HepG2 (cell line): ENCODE results near the gene GRIK3. TPM values are rescaled to one million over a fixed set of nuclear protein-coding genes. Genes with fewer than 3 reads are reported as not detected.

Source experiments
- ATAC-seq: fragments of 200-7000 bp; cut with Tn5 transposase; 3 replicates; pipeline ENCODE4 v1.9.1; 2020; ENCODE audit warnings: mild to moderate bottlenecking, moderate library complexity
- BruUV-seq: library from RNA; stranded (reverse); fragments of 400-500 nt; replicated peaks from 2 replicates; lab custom pipeline; 2021; lab: Mats Ljungman, UMichigan
- CTCF ChIA-PET: fragments of 300-600 bp; formaldehyde crosslinking; extraction: SDS; loops from one replicate; lab custom pipeline; 2021; ENCODE audit warnings: low total read pairs, inconsistent platforms, low intra/inter-chr PET ratio; lab: Yijun Ruan, JAX
- POLR2A ChIA-PET: fragments of 350-600 bp; sonication (Branson Sonifier 250); formaldehyde crosslinking; loops from one replicate; lab custom pipeline; 2020; ENCODE audit warnings: antibody characterized with exemption, inconsistent platforms; lab: Yijun Ruan, JAX
- DNase-seq: peaks from one replicate; pipeline ENCODE4 v3.0.0-alpha.2; 2015; ENCODE audit warnings: low spot score
- FAIRE-seq: peaks from 3 replicates; lab custom pipeline; 2011; peaks lifted over from hg19 to GRCh38; lab: Jason Lieb, UNC
- H2AFZ ChIP-seq: one replicate; pipeline ENCODE4 v1.6.1; 2011; ENCODE audit warnings: low read length, inconsistent platforms
- H3K27ac ChIP-seq: fragments of 300-600 bp; 3 replicates; pipeline ENCODE4 v1.8.0; 2011; ENCODE audit warnings: mixed run types, mild to moderate bottlenecking, mixed read lengths, low read length, inconsistent platforms; ENCODE audit not compliant: insufficient read depth; ENCODE audit errors: extremely low read length
- H3K27me3 ChIP-seq, 2 experiments: fragments of 200-600 bp in 1 of 2; 2 replicates in 1 of 2; 3 replicates in 1 of 2; pipeline versions ENCODE4 v1.6.0 to v1.8.0; 2011; ENCODE audit warnings: low read length in 2 of 2, mild to moderate bottlenecking in 2 of 2, moderate library complexity in 2 of 2, inconsistent platforms in 1 of 2; ENCODE audit not compliant: insufficient read depth in 2 of 2, control insufficient read depth in 1 of 2
- H3K36me3 ChIP-seq, 2 experiments: fragments of 200-600 bp in 1 of 2; replicated peaks in 1 of 2; 2 replicates in 1 of 2; 3 replicates in 1 of 2; pipeline versions ENCODE4 v1.5.1 to v1.8.0; 2011; ENCODE audit warnings: low read length in 2 of 2, inconsistent platforms in 1 of 2; ENCODE audit not compliant: insufficient read depth in 2 of 2, control insufficient read depth in 1 of 2
- H3K4me1 ChIP-seq: 2 replicates; pipeline ENCODE4 v1.5.1; 2012; ENCODE audit warnings: low read length, inconsistent platforms; ENCODE audit not compliant: insufficient read depth
- H3K4me2 ChIP-seq: 2 replicates; pipeline ENCODE4 v1.6.0; 2011; ENCODE audit warnings: low read depth, low read length, inconsistent platforms
- H3K4me3 ChIP-seq, 3 experiments: fragments of 200-600 bp in 1 of 3; sonication (generic), shearing (Covaris generic) in 1 of 3; replicated peaks in 1 of 3; 2 replicates each; pipeline ENCODE4 v1.5.1; 2011 to 2016; ENCODE audit warnings: low read length in 3 of 3, inconsistent platforms in 2 of 3, low read depth in 2 of 3, mild to moderate bottlenecking in 2 of 3, control low read depth in 1 of 3, mixed read lengths in 1 of 3; ENCODE audit not compliant: insufficient read depth in 1 of 3
- H3K79me2 ChIP-seq: one replicate; pipeline ENCODE4 v1.6.1; 2011; ENCODE audit warnings: low read length, inconsistent platforms; ENCODE audit not compliant: insufficient read depth
- H3K9ac ChIP-seq: 2 replicates; pipeline ENCODE4 v1.6.0; 2011; ENCODE audit warnings: mild to moderate bottlenecking, low read depth, low read length, inconsistent platforms; ENCODE audit not compliant: insufficient read depth
- H3K9me3 ChIP-seq: 2 replicates; pipeline ENCODE4 v1.5.1; 2012; ENCODE audit warnings: mild to moderate bottlenecking, low read length
- H4K20me1 ChIP-seq: 2 replicates; pipeline ENCODE4 v1.6.0; 2011; ENCODE audit warnings: inconsistent platforms, mild to moderate bottlenecking, low read length, moderate library complexity; ENCODE audit not compliant: insufficient read depth
- ATF4 ChIP-seq, 2 experiments: fragments of 450-650 bp in 1 of 2; sonication (generic) in 1 of 2; formaldehyde crosslinking; IDR thresholded peaks; 2 replicates each; pipeline versions ENCODE4 v1.5.0 to v1.8.0; 2020 to 2022; ENCODE audit warnings: mild to moderate bottlenecking in 1 of 2, missing genetic modification reagents in 1 of 2
- ELF1 ChIP-seq: sonication (generic); formaldehyde crosslinking; IDR thresholded peaks from 2 replicates; pipeline ENCODE4 v1.4.0; 2020; ENCODE audit warnings: missing genetic modification reagents
- LCORL ChIP-seq, 2 experiments: fragments of 450-650 bp in 1 of 2; sonication (generic) in 1 of 2; formaldehyde crosslinking in 1 of 2; IDR thresholded peaks; 2 replicates each; pipeline versions ENCODE4 v1.5.0 to v1.6.1; 2017 to 2020; ENCODE audit warnings: antibody characterized with exemption in 1 of 2, missing genetic modification reagents in 1 of 2
- MEIS1 ChIP-seq: sonication (generic); formaldehyde crosslinking; IDR thresholded peaks from 2 replicates; pipeline ENCODE4 v1.9.0; 2021; ENCODE audit warnings: mild to moderate bottlenecking, missing genetic modification reagents, moderate library complexity, borderline replicate concordance
- MXD1 ChIP-seq: sonication (generic); formaldehyde crosslinking; IDR thresholded peaks from 2 replicates; pipeline ENCODE4 v1.4.0; 2020; ENCODE audit warnings: mild to moderate bottlenecking, missing genetic modification reagents
- NR2C2 ChIP-seq: sonication (generic); formaldehyde crosslinking; IDR thresholded peaks from 2 replicates; pipeline ENCODE4 v1.4.0; 2020; ENCODE audit warnings: missing genetic modification reagents, mild to moderate bottlenecking, moderate library complexity, borderline replicate concordance
- PBX2 ChIP-seq: IDR thresholded peaks from 2 replicates; pipeline ENCODE4 v1.6.1; 2016; ENCODE audit warnings: control low read depth
- PBX3 ChIP-seq: sonication (generic); formaldehyde crosslinking; IDR thresholded peaks from 2 replicates; pipeline ENCODE4 v1.8.1; 2023; ENCODE audit warnings: missing genetic modification reagents, inconsistent platforms, borderline replicate concordance
- POLR2A ChIP-seq, 2 experiments: IDR thresholded peaks; 2 replicates each; pipeline ENCODE4 v1.6.1; 2011; ENCODE audit warnings: low read depth in 2 of 2, low read length in 2 of 2, mild to moderate bottlenecking in 1 of 2, moderate library complexity in 1 of 2; ENCODE audit not compliant: insufficient read depth in 1 of 2
- RBAK ChIP-seq: sonication (generic); formaldehyde crosslinking; IDR thresholded peaks from 2 replicates; pipeline ENCODE4 v1.5.1; 2020; ENCODE audit warnings: mild to moderate bottlenecking, missing genetic modification reagents
- SUZ12 ChIP-seq: fragments of 150-350 bp; IDR thresholded peaks from 2 replicates; pipeline ENCODE4 v1.6.1; 2014; ENCODE audit warnings: low read depth, low read length
- THAP9 ChIP-seq: sonication (generic); formaldehyde crosslinking; IDR thresholded peaks from 2 replicates; pipeline ENCODE4; 2020; ENCODE audit warnings: missing genetic modification reagents, mild to moderate bottlenecking, borderline replicate concordance
- THRA ChIP-seq: sonication (generic); formaldehyde crosslinking; IDR thresholded peaks from 2 replicates; pipeline ENCODE4 v1.4.0; 2020; ENCODE audit warnings: missing genetic modification reagents, borderline replicate concordance
- ZNF292 ChIP-seq: sonication (generic); formaldehyde crosslinking; IDR thresholded peaks from 2 replicates; pipeline ENCODE4 v1.8.1; 2022; ENCODE audit warnings: mild to moderate bottlenecking, low read depth, missing genetic modification reagents, borderline replicate concordance
- ZNF460 ChIP-seq: sonication (generic); formaldehyde crosslinking; IDR thresholded peaks from 2 replicates; pipeline ENCODE4 v1.5.1; 2020; ENCODE audit warnings: missing genetic modification reagents, mild to moderate bottlenecking, borderline replicate concordance
- ZNF629 ChIP-seq: sonication (generic); formaldehyde crosslinking; conservative IDR thresholded peaks from 2 replicates; pipeline ENCODE4 v1.5.0; 2020; ENCODE audit warnings: missing genetic modification reagents
- ZNF670 ChIP-seq: sonication (generic); formaldehyde crosslinking; IDR thresholded peaks from 2 replicates; pipeline ENCODE4 v1.8.0; 2022; ENCODE audit warnings: mild to moderate bottlenecking, missing genetic modification reagents, borderline replicate concordance
- WGBS: methylation state at CpG from one replicate; pipeline ENCODE4 v1.1.6; 2017; ENCODE audit warnings: low lambda C conversion rate; 5-methylcytosine and 5-hydroxymethylcytosine counted together
- in situ Hi-C: cut with HindIII; loops from 2 replicates; pipeline ENCODE4 v1.10.0; 2017; ENCODE audit warnings: low pct_unique_long_range_greater_than_20kb; ENCODE audit not compliant: extremely low pct_ligation_motif_present
- intact Hi-C: fragments of 100-400 bp; cut with micrococcal nuclease; formaldehyde crosslinking; loops from one replicate; pipeline ENCODE4 v1.10.0; 2022; ENCODE audit not compliant: unreplicated experiment
- polyA plus RNA-seq, 8 experiments: library from polyadenylated mRNA; depleted of rRNA in 3 of 8; stranded (reverse) in 7 of 8; unstranded in 1 of 8; fragments of >200 nt; fragmentation: Illumina TruSeq in 4 of 8; extraction: Trizol in 4 of 8; gene quantifications; 2 replicates each; pipeline versions ENCODE4 v1.2.1 to v1.2.3, GENCODE V29; 2011 to 2016; ENCODE audit warnings: low read depth in 4 of 8, missing spikeins in 1 of 8, mixed read lengths in 1 of 8; ENCODE audit not compliant: insufficient read depth in 1 of 8
- total RNA-seq, 5 experiments: library from RNA; depleted of rRNA; stranded (reverse); fragments of >200 nt; fragmentation: Illumina TruSeq; extraction: Trizol; gene quantifications; 2 replicates each; pipeline ENCODE4 v1.2.3, GENCODE V29; 2016; ENCODE audit warnings: low read depth in 1 of 5

Gene GRIK3
- total and polyA plus RNA-seq, 2 of the 13 experiments (the other 11 are each of a cell fraction or from before 2014, with no cell fraction given), result not detected

- Histone ChIP-seq H3K79me2 (no peaks in the 10 kb centered on the region), H3K9me3 (no peaks in the 10 kb centered on the region), H2AFZ (no peak overlapping the region), H3K4me1 (peaks cover 14% of the 10 kb centered on the region), H3K4me2 (no peak overlapping the region), H3K4me3 (no peak overlapping the region), H3K27ac (no peak overlapping the region), H3K36me3 (no peaks in the 10 kb centered on the region), H3K9ac (no peak overlapping the region), H4K20me1 (no peaks in the 10 kb centered on the region), H3K27me3 (no peaks in the 10 kb centered on the region; a peak in 1 of 5 replicates)
- intact Hi-C loops, result no loop called here
- TF ChIP-seq MEIS1 (CRISPR knock-in tag), result no peak
- no peak for TF ChIP-seq NR2C2 (CRISPR knock-in tag)
- TF ChIP-seq RBAK (CRISPR knock-in tag), result no peak
- no peak for TF ChIP-seq MXD1 (CRISPR knock-in tag)
- TF ChIP-seq ELF1 (CRISPR knock-in tag), result no peak
- TF ChIP-seq ATF4 (CRISPR knock-in tag; IDR thresholded peaks at IDR 0.05), result no peak
- TF ChIP-seq SUZ12, result no peak
- TF ChIP-seq THRA (CRISPR knock-in tag), result no peak
- TF ChIP-seq PBX3 (CRISPR knock-in tag), result no peak
- no peak for TF ChIP-seq PBX2 (CRISPR knock-in tag)
- no peak for TF ChIP-seq ZNF292
- no peak for TF ChIP-seq ZNF670 (CRISPR knock-in tag)
- no peak for TF ChIP-seq ZNF629 (CRISPR knock-in tag)
- TF ChIP-seq THAP9, result no peak
- TF ChIP-seq ZNF460 (CRISPR knock-in tag), result no peak
- no peak for TF ChIP-seq LCORL (IDR thresholded peaks at IDR 0.05)
- no peak for TF ChIP-seq LCORL (CRISPR knock-in tag; IDR thresholded peaks at IDR 0.05)
- no peak for TF ChIP-seq POLR2A (IDR thresholded peaks at IDR 0.05; ENCODE audit: insufficient read depth in 1 of 2, low read depth in 2 of 2, low read length in 2 of 2)
- BruUV-seq, result no TSS peak
- 42% methylated on average over 6 of the region's 6 CpGs for WGBS
- no peak for ATAC-seq
- CTCF ChIA-PET, result no interaction called here
- no peak for FAIRE-seq
- POLR2A ChIA-PET, result no interaction called here
- DNase-seq, result no peak
- in situ Hi-C loops, result no loop called here
Observed at GRCh38 chr1:36782085-36782484, 252.2 kb downstream of the GRIK3 start.
